Measurements from ENCODE around the gene VGF.
"Not testable (repeated sequence)": the region's sequence is repeated elsewhere in the genome, so short reads cannot be mapped to it uniquely, and the experiment has no call there.

VGF gene

GRCh38 chr7:101165075-101165957 is at the start of gene VGF:
TSS of gene VGF (minus strand) at chr7:101165569. CDS start at chr7:101164843, 726 bp downstream.
- peak; percentile 91 for DNase-seq

- no peak for DNase-seq
Measured at GRCh38 chr7:101212014-101212413, 46.6 kb upstream of the VGF start.

- no peak for DNase-seq
Measured at GRCh38 chr7:101211501-101211900, 46.1 kb upstream of the VGF start.

GRCh38 chr7:101210143-101210542 is 44.8 kb upstream of the VGF start:
- DNase-seq = no peak

- no peak for DNase-seq
Measured at GRCh38 chr7:101208794-101209193, 43.4 kb upstream of the VGF start.

GRCh38 chr7:101207459-101207858 is 42.1 kb upstream of the VGF start:
- DNase-seq = no peak

- DNase-seq = no peak
Measured at GRCh38 chr7:101206665-101207042, 41.3 kb upstream of the VGF start.

GRCh38 chr7:101205901-101206664 is 40.7 kb upstream of the VGF start:
- DNase-seq = no peak

GRCh38 chr7:101203740-101204738 is 38.7 kb upstream of the VGF start:
- DNase-seq = not testable (repeated sequence)

- DNase-seq = no peak
Measured at GRCh38 chr7:101202603-101202918, 37.2 kb upstream of the VGF start.

GRCh38 chr7:101201695-101202602 is 36.6 kb upstream of the VGF start:
- no peak for DNase-seq

GRCh38 chr7:101200862-101201599 is 35.7 kb upstream of the VGF start, which contains the start of gene MOGAT3:
TSS of gene MOGAT3 (minus strand) at chr7:101201036. CDS start at chr7:101200854, 182 bp downstream.
- DNase-seq = no peak

GRCh38 chr7:101200504-101200861 is 35.1 kb upstream of the VGF start:
- no peak for DNase-seq

GRCh38 chr7:101199522-101199921 is 34.2 kb upstream of the VGF start:
- not testable (repeated sequence) for DNase-seq

GRCh38 chr7:101198476-101198875 is 33.1 kb upstream of the VGF start:
- DNase-seq = no peak

- no peak for DNase-seq
Measured at GRCh38 chr7:101197991-101198390, 32.6 kb upstream of the VGF start.

- no peak for DNase-seq
Measured at GRCh38 chr7:101195884-101196283, 30.5 kb upstream of the VGF start.

GRCh38 chr7:101189109-101189508 is 23.7 kb upstream of the VGF start:
- no peak for DNase-seq

GRCh38 chr7:101186844-101187428 is 21.6 kb upstream of the VGF start:
- DNase-seq = no peak

- DNase-seq = no peak
Measured at GRCh38 chr7:101186194-101186593, 20.8 kb upstream of the VGF start.
